Mesendoderm (in vitro differentiated cells): ENCODE measurements around the gene SND1.

ENCODE experiments used
- DNase-seq: peaks from one replicate; pipeline ENCODE4 v3.0.0; 2013
- H2AK5ac ChIP-seq: 2 replicates; pipeline ENCODE4 v1.6.1; 2013; ENCODE audit warnings: low read length, inconsistent platforms
- H2BK120ac ChIP-seq: 2 replicates; pipeline ENCODE4 v1.6.1; 2013; ENCODE audit warnings: low read depth, mild to moderate bottlenecking, low read length, moderate library complexity, mixed read lengths
- H2BK15ac ChIP-seq: replicated peaks from 2 replicates; pipeline ENCODE4 v1.6.1; 2013; ENCODE audit warnings: low read depth, mild to moderate bottlenecking, moderate library complexity
- H2BK5ac ChIP-seq: 2 replicates; pipeline ENCODE4 v1.6.1; 2013; ENCODE audit warnings: low read length, inconsistent platforms
- H3K18ac ChIP-seq: 2 replicates; pipeline ENCODE4 v1.6.1; 2013; ENCODE audit warnings: mild to moderate bottlenecking, low read length, mixed read lengths
- H3K23ac ChIP-seq: one replicate; pipeline ENCODE4 v1.6.1; 2013; ENCODE audit warnings: low read length
- H3K27ac ChIP-seq: 2 replicates; pipeline ENCODE4 v1.5.1; 2013; ENCODE audit warnings: low read depth, mild to moderate bottlenecking, inconsistent platforms, low read length, moderate library complexity
- H3K27me3 ChIP-seq: 2 replicates; pipeline ENCODE4 v1.6.1; 2013; ENCODE audit warnings: low read length, control low read depth, mild to moderate bottlenecking, inconsistent platforms; ENCODE audit not compliant: insufficient read depth, poor library complexity
- H3K36me3 ChIP-seq: 2 replicates; pipeline ENCODE4 v1.6.1; 2013; ENCODE audit warnings: low read length, inconsistent platforms; ENCODE audit not compliant: control insufficient read depth, insufficient read depth
- H3K4ac ChIP-seq: one replicate; pipeline ENCODE4 v1.6.1; 2013; ENCODE audit warnings: low read depth, mild to moderate bottlenecking, low read length, moderate library complexity
- H3K4me1 ChIP-seq: 2 replicates; pipeline ENCODE4 v1.6.1; 2013; ENCODE audit warnings: low read depth, low read length, inconsistent platforms; ENCODE audit not compliant: control insufficient read depth
- H3K4me2 ChIP-seq: 2 replicates; pipeline ENCODE4 v1.6.1; 2013; ENCODE audit warnings: low read length
- H3K4me3 ChIP-seq: 2 replicates; pipeline ENCODE4 v1.5.1; 2013; ENCODE audit warnings: mild to moderate bottlenecking, low read length
- H3K56ac ChIP-seq: one replicate; pipeline ENCODE4 v1.6.1; 2013; ENCODE audit warnings: low read length
- H3K79me1 ChIP-seq: 2 replicates; pipeline ENCODE4 v1.6.1; 2013; ENCODE audit warnings: low read length, inconsistent platforms
- H3K79me2 ChIP-seq: 2 replicates; pipeline ENCODE4 v1.6.1; 2013; ENCODE audit warnings: mild to moderate bottlenecking, low read length; ENCODE audit not compliant: control insufficient read depth, insufficient read depth
- H3K9ac ChIP-seq: 2 replicates; pipeline ENCODE4 v1.6.1; 2013; ENCODE audit warnings: low read length, inconsistent platforms
- H4K5ac ChIP-seq: one replicate; pipeline ENCODE4 v1.6.1; 2013; ENCODE audit warnings: low read length
- H4K8ac ChIP-seq: one replicate; pipeline ENCODE4 v1.6.1; 2013; ENCODE audit warnings: low read depth, mild to moderate bottlenecking, control low read depth, low read length, moderate library complexity
- WGBS: extraction: QIAGEN DNeasy Blood & Tissue Kit; methylation state at CpG from one replicate; pipeline ENCODE4 v1.1.7; 2013; ENCODE audit warnings: low lambda C conversion rate, missing lambda C conversion rate; ENCODE audit not compliant: insufficient coverage; ENCODE audit errors: extremely low coverage; 5-methylcytosine and 5-hydroxymethylcytosine counted together

Gene SND1

GRCh38 chr7:127938588-127938987, 286.6 kb downstream of the SND1 start:
- no peak overlapping the region for H3K4ac ChIP-seq
- H3K27me3 ChIP-seq: no peaks in the 10 kb centered on the region
- no peak overlapping the region for H4K5ac ChIP-seq
- H2BK5ac ChIP-seq: no peak overlapping the region
- DNase-seq: no peak
- H3K79me1 ChIP-seq: peaks cover 4% of the 10 kb centered on the region
- no peak overlapping the region for H3K23ac ChIP-seq
- H2BK15ac ChIP-seq: no peak overlapping the region
- no peak overlapping the region for H3K27ac ChIP-seq
- H3K56ac ChIP-seq: no peak overlapping the region
- no peak overlapping the region for H2BK120ac ChIP-seq
- H3K9ac ChIP-seq: no peak overlapping the region
- H2AK5ac ChIP-seq: no peak overlapping the region
- H3K79me2 ChIP-seq: no peaks in the 10 kb centered on the region
- no peak overlapping the region for H3K4me3 ChIP-seq
- H3K4me1 ChIP-seq: peaks cover 8% of the 10 kb centered on the region
- WGBS: no CpG with 5 or more reads among the region's 2 CpGs
- no peak overlapping the region for H3K18ac ChIP-seq
- no peak overlapping the region for H4K8ac ChIP-seq
- no peak overlapping the region for H3K4me2 ChIP-seq
- no peaks in the 10 kb centered on the region for H3K36me3 ChIP-seq

GRCh38 chr7:127940381-127941160, 288.6 kb downstream of the SND1 start:
- no CpG with 5 or more reads among the region's 5 CpGs for WGBS
- H3K36me3 ChIP-seq: no peaks in the 10 kb centered on the region

GRCh38 chr7:127941476-127942210, 289.6 kb downstream of the SND1 start:
- Histone ChIP-seq H3K36me3 (no peaks in the 10 kb centered on the region), H2BK15ac (no peak overlapping the region), H2BK5ac (no peak overlapping the region), H4K8ac (no peak overlapping the region), H3K56ac (no peak overlapping the region), H3K23ac (no peak overlapping the region), H2BK120ac (no peak overlapping the region), H3K79me1 (peaks cover 2% of the 10 kb centered on the region), H3K18ac (no peak overlapping the region), H3K27ac (no peak overlapping the region), H3K4ac (no peak overlapping the region), H3K4me1 (peaks cover 8% of the 10 kb centered on the region), H3K4me3 (no peak overlapping the region), H3K79me2 (no peaks in the 10 kb centered on the region), H3K27me3 (no peaks in the 10 kb centered on the region), H3K4me2 (no peak overlapping the region), H3K9ac (no peak overlapping the region), H4K5ac (no peak overlapping the region), H2AK5ac (no peak overlapping the region)
- no peak for DNase-seq
- no CpG with 5 or more reads among the region's 8 CpGs for WGBS

More at GRCh38 chr7:127940381-127941160, 288.6 kb downstream of the SND1 start:
- no peak overlapping the region for H3K23ac ChIP-seq
- H4K8ac ChIP-seq: no peak overlapping the region
- H4K5ac ChIP-seq: no peak overlapping the region
- no peak overlapping the region for H3K18ac ChIP-seq
- H3K79me2 ChIP-seq: no peaks in the 10 kb centered on the region
- H3K4me3 ChIP-seq: no peak overlapping the region
- no peak overlapping the region for H3K4me2 ChIP-seq
- H2BK15ac ChIP-seq: no peak overlapping the region
- peaks cover 4% of the 10 kb centered on the region for H3K79me1 ChIP-seq
- no peak overlapping the region for H2BK120ac ChIP-seq
- no peak overlapping the region for H3K27ac ChIP-seq
- no peak overlapping the region for H3K56ac ChIP-seq
- H3K27me3 ChIP-seq: no peaks in the 10 kb centered on the region
- no peak overlapping the region for H3K9ac ChIP-seq
- no peak overlapping the region for H2AK5ac ChIP-seq
- H3K4me1 ChIP-seq: peaks cover 8% of the 10 kb centered on the region
- H2BK5ac ChIP-seq: no peak overlapping the region
- DNase-seq: no peak
- no peak overlapping the region for H3K4ac ChIP-seq

- Histone ChIP-seq H2BK5ac (no peak overlapping the region), H4K8ac (no peak overlapping the region), H2AK5ac (no peak overlapping the region), H3K4me3 (no peak overlapping the region), H3K27ac (no peak overlapping the region), H3K4ac (no peak overlapping the region), H3K79me2 (no peaks in the 10 kb centered on the region), H4K5ac (no peak overlapping the region), H3K18ac (no peak overlapping the region), H3K27me3 (no peaks in the 10 kb centered on the region), H3K4me1 (no peaks in the 10 kb centered on the region), H2BK120ac (no peak overlapping the region), H3K23ac (no peak overlapping the region), H2BK15ac (no peak overlapping the region), H3K36me3 (no peaks in the 10 kb centered on the region), H3K79me1 (peaks cover 2% of the 10 kb centered on the region), H3K56ac (no peak overlapping the region), H3K9ac (no peak overlapping the region), H3K4me2 (no peak overlapping the region)
- no CpG with 5 or more reads among the region's 16 CpGs for WGBS
- DNase-seq: no peak
These were observed 291.8 kb downstream of the SND1 start for GRCh38 chr7:127943541-127944521.

GRCh38 chr7:127946111-127946510, 294.1 kb downstream of the SND1 start:
- no peak for DNase-seq
- Histone ChIP-seq H3K4me1 (peaks cover 4% of the 10 kb centered on the region), H2BK5ac (no peak overlapping the region), H2BK15ac (no peak overlapping the region), H3K79me2 (no peaks in the 10 kb centered on the region), H3K27me3 (no peaks in the 10 kb centered on the region), H3K23ac (no peak overlapping the region), H3K56ac (no peak overlapping the region), H3K36me3 (no peaks in the 10 kb centered on the region), H3K27ac (no peak overlapping the region), H3K4me2 (no peak overlapping the region), H3K79me1 (peaks cover 2% of the 10 kb centered on the region), H2BK120ac (no peak overlapping the region), H4K5ac (no peak overlapping the region), H2AK5ac (no peak overlapping the region), H3K4me3 (no peak overlapping the region), H3K9ac (no peak overlapping the region), H3K4ac (no peak overlapping the region), H4K8ac (no peak overlapping the region), H3K18ac (no peak overlapping the region)
